ENCODE results near the gene LRP2BP.

Gene LRP2BP

GRCh38 chr4:185381288-185382196, 14.2 kb downstream of the LRP2BP start:
- TF ChIP-seq CTCF (conservative IDR thresholded peaks at IDR 0.05; ENCODE audit: low read depth): no peak
- H3K27ac ChIP-seq: no peak overlapping the region
- peak; percentile 17 for DNase-seq (ENCODE audit: low spot score)
- CTCF ChIA-PET: interaction anchor here (0.6 kb wide), 1 partner anchor 1878 kb away, joined by 3 read pairs; no protein-coding TSS in a partner anchor
- POLR2A ChIA-PET (ENCODE audit: low non-redundant PET): no interaction called here

GRCh38 chr4:185380320-185380719, 15.4 kb downstream of the LRP2BP start:
- POLR2A ChIA-PET (ENCODE audit: low non-redundant PET): no interaction called here
- TF ChIP-seq CTCF (conservative IDR thresholded peaks at IDR 0.05; ENCODE audit: low read depth): no peak
- H3K27ac ChIP-seq: no peak overlapping the region
- DNase-seq (ENCODE audit: low spot score): no peak
- CTCF ChIA-PET: interaction anchor here (0.6 kb wide), 1 partner anchor 1876 kb away, joined by 3 read pairs; no protein-coding TSS in a partner anchor

GRCh38 chr4:185379326-185380295, 16.1 kb downstream of the LRP2BP start:
- POLR2A ChIA-PET (ENCODE audit: low non-redundant PET): no interaction called here
- TF ChIP-seq CTCF (conservative IDR thresholded peaks at IDR 0.05; ENCODE audit: low read depth): no peak
- CTCF ChIA-PET: interaction anchor here (0.6 kb wide), 1 partner anchor 534 kb away, joined by 3 read pairs; no protein-coding TSS in a partner anchor
- H3K27ac ChIP-seq: no peak overlapping the region
- DNase-seq (ENCODE audit: low spot score): no peak

GRCh38 chr4:185378264-185378663, 17.5 kb downstream of the LRP2BP start:
- CTCF ChIA-PET: interaction anchor here (0.7 kb wide), 1 partner anchor 274 kb away, joined by 4 read pairs; no protein-coding TSS in a partner anchor
- H3K27ac ChIP-seq: no peak overlapping the region
- no peak for DNase-seq (ENCODE audit: low spot score)
- POLR2A ChIA-PET (ENCODE audit: low non-redundant PET): no interaction called here
- no peak for TF ChIP-seq CTCF (conservative IDR thresholded peaks at IDR 0.05; ENCODE audit: low read depth)

- no peak overlapping the region for H3K27ac ChIP-seq
- ChIA-PET CTCF (no interaction called here), POLR2A (ENCODE audit: low non-redundant PET) (no interaction called here)
- no peak for DNase-seq (ENCODE audit: low spot score)
- no peak for TF ChIP-seq CTCF (conservative IDR thresholded peaks at IDR 0.05; ENCODE audit: low read depth)
Observed at GRCh38 chr4:185374573-185374972, 21.2 kb downstream of the LRP2BP start.

- TF ChIP-seq CTCF (conservative IDR thresholded peaks at IDR 0.05; ENCODE audit: low read depth): no peak
- POLR2A ChIA-PET (ENCODE audit: low non-redundant PET): no interaction called here
Observed at GRCh38 chr4:185374027-185374426, 21.7 kb downstream of the LRP2BP start.

More at GRCh38 chr4:185374027-185374426, 21.7 kb downstream of the LRP2BP start:
- H3K27ac ChIP-seq: no peak overlapping the region
- no peak for DNase-seq (ENCODE audit: low spot score)
- CTCF ChIA-PET: no interaction called here

All from RWPE1 (cell line).